ENCODE results near the gene HRK.

Gene HRK

GRCh38 chr12:116867523-116867922 is 13.7 kb downstream of the HRK start:
- TF ChIP-seq CTCF (IDR thresholded peaks at IDR 0.05; ENCODE audit: low read depth, low read length, missing control alignments), result no peak
- no peak for DNase-seq (ENCODE audit: low read depth)

GRCh38 chr12:116864371-116865160 is 16.7 kb downstream of the HRK start:
- TF ChIP-seq CTCF (IDR thresholded peaks at IDR 0.05; ENCODE audit: low read depth, low read length, missing control alignments), result no peak
- H3K4me3 ChIP-seq (ENCODE audit: low read depth, low read length), result no peak overlapping the region
- no peak for DNase-seq (ENCODE audit: low read depth)

More at GRCh38 chr12:116867523-116867922, 13.7 kb downstream of the HRK start:
- no peak overlapping the region for H3K4me3 ChIP-seq (ENCODE audit: low read depth, low read length)

GRCh38 chr12:116863275-116863767 is 17.9 kb downstream of the HRK start:
- no peak overlapping the region for H3K4me3 ChIP-seq (ENCODE audit: low read depth, low read length)
- TF ChIP-seq CTCF (IDR thresholded peaks at IDR 0.05; ENCODE audit: low read depth, low read length, missing control alignments), result peak; percentile 86
- DNase-seq (ENCODE audit: low read depth), result no peak

GRCh38 chr12:116862167-116862566 is 19.1 kb downstream of the HRK start:
- TF ChIP-seq CTCF (IDR thresholded peaks at IDR 0.05; ENCODE audit: low read depth, low read length, missing control alignments), result no peak
- DNase-seq (ENCODE audit: low read depth), result no peak
- H3K4me3 ChIP-seq (ENCODE audit: low read depth, low read length), result no peak overlapping the region

GRCh38 chr12:116861320-116861719 is 19.9 kb downstream of the HRK start:
- TF ChIP-seq CTCF (IDR thresholded peaks at IDR 0.05; ENCODE audit: low read depth, low read length, missing control alignments), result no peak
- DNase-seq (ENCODE audit: low read depth), result peak; percentile 43

GRCh38 chr12:116860263-116860662 is 21.0 kb downstream of the HRK start:
- TF ChIP-seq CTCF (IDR thresholded peaks at IDR 0.05; ENCODE audit: low read depth, low read length, missing control alignments), result no peak
- DNase-seq (ENCODE audit: low read depth), result no peak
- no peak overlapping the region for H3K4me3 ChIP-seq (ENCODE audit: low read depth, low read length)

More at GRCh38 chr12:116861320-116861719, 19.9 kb downstream of the HRK start:
- H3K4me3 ChIP-seq (ENCODE audit: low read depth, low read length), result peak overlapping the region; percentile 7; the same call in 1 of the 2 replicates

- DNase-seq (ENCODE audit: low read depth), result no peak
- no peak overlapping the region for H3K4me3 ChIP-seq (ENCODE audit: low read depth, low read length)
- no peak for TF ChIP-seq CTCF (IDR thresholded peaks at IDR 0.05; ENCODE audit: low read depth, low read length, missing control alignments)
Measured at GRCh38 chr12:116859079-116859478, 22.2 kb downstream of the HRK start.

All from GM12864 (cell line).